GM21390 (cell line): ENCODE data around the gene PIGX.
A peak's percentile ranks its signal among the peaks of the same experiment; 100 is the strongest.
"Not testable (repeated sequence)": the region's sequence is repeated elsewhere in the genome, so short reads cannot be mapped to it uniquely, and the experiment has no call there.

Experiments
- ATAC-seq: cut with Tn5 transposase; IDR thresholded peaks from one replicate; pipeline ENCODE4 v1.9.1; 2021; ENCODE audit not compliant: unreplicated experiment

PIGX gene

DNA sequence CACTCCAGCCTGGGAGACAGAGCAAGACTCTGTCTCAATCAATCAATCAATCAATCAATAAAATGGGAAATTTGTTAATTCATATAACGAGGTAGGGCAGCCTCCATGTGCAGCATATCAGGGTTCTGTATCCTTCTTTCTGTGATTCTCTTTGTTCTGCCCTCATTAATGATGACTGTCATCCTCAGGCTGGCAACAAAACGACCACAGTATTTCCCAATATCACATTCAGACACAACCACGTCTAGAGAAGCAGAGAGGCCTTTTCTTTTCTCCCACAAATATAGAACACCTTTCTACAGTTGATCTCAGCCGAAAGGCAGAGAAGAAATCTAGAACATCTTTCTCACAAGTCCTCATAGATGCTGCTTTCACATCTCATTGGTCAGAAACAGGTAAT lies 11.4 kb upstream of the PIGX start:
- no peak for ATAC-seq

DNA sequence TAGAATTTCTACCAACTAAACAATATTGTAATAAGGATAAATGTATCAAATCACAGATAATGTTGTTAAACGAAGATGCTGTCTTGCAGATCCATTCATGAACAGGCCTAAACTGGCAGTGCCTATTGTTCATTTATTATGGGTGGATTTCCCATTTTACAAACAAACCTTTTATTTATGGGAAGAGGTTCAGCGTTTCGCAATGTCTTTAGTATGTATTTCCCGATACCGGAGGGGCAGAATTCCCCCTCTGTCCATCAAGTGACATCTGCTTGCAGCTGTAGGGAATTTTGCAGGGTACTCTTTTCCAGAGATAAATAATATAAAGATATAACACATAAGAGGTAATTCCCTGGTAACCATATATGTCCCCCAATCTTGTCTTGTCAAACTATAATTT lies 5.8 kb upstream of the PIGX start:
- ATAC-seq, result no peak

DNA sequence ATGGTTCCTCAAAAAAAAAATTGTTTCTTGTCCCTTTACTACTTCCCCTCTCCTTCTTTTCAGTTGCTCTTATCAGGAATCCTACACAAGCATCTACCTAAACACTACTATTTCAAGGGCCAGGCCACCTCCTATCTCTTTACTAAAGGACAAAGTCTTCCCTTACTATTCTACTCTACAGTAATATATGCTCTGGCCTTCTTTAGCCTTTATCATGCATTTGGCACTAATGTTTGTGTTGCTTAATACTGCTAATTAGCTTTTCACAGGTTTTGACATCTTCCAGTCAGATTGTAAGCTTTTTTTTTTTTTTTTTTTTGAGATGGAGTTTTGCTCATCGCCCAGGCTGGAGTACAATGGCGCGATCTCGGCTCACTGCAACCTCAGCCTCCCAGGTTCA lies 5.4 kb upstream of the PIGX start:
- ATAC-seq, result no peak

DNA sequence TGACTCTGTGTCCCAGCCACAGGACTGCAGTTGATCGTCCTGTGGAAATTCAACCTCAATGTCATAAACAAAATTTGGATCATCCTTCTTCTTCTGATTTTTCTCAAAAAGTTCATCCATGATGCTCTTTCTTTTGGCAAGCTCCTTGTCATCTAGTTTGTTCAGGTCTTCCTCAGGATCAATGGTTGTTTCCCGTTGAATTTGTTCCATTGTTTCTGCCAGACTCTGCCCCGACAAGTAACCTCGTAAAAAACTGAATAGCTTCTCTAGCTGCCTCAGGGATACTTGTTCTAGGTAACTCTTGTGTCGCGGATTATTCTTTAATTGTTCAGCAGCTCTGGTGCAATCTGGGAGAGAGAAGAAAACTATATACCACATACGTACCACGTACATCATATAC lies 4.6 kb upstream of the PIGX start:
- no peak for ATAC-seq

DNA sequence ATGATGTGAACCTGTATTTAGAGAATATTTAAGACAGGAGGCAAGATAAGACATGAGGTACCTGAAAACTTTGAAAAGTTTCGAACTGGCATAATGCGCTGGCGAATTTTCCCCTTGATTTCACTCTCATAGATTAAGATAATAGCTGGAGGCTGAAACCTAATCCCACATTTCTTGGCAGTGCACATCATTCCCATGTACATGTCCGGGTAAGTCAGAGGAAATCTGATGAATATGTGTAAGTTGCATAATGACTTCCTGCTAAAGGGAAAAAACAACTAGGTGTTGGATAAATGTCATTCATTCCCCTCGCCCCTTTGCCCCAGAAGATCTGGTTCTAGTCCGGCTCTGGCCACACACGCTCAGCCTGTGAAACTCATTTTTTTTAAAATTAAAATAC lies 3.7 kb upstream of the PIGX start:
- no peak for ATAC-seq

DNA sequence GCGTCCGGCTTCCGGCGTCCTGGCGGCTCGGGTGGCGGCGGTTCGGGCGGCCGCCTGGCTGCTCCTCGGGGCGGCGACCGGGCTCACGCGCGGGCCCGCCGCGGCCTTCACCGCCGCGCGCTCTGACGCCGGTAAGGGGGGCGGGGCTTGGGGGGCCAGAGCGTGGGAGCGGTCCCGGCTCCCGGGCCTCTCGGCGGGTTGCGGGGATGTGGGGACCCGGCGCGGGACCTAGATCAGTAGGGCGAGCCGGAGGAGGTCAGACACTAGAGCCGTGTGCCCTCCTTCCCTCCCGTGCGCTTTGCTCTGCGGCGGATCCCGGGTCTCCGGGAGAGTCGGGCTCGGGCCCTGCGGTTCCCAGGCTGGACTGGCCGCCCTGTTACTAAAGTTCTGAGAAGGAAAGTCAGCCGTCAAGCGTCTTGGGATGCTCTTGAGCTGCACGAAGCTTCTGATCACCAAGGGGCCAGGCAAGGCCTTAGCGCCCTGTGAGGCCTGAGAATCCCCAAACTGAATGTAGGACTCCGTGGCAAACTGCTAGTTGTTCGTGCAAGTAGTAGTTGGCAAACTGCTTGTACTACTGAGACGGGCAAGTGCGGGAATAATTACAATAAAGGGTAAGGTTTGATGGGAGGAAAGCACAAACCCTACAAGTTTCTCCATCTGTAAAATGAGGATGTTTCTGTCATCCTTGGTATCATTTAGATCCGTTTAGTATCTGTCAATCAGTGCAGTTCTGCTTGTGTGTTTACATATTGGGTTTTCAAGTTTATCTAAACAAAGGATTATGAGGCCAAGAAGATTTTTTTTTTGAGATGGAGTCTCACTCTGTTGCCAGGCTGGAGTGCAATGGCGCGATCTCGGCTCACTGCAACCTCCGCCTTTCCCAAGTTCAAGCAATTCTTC lies 587 bp downstream of the PIGX start:
- peak; percentile 51 for ATAC-seq

DNA sequence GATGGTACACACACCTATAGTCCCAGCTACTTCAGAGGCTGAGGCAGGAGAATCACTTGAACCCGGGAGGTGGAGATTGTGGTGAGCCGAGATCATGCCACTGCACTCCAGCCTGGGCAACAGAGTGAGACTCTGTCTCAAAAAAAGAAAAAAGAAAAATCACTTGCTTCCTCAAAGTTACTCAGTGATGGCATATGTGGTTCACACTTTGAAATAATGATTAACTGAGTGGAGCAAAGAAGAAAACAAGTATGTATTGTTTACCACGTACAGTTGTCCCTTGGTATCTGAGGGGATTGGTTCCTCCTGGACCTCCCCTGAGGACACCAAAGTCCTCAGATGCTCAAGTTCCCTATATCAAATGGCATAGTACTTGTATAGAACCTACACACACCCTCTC lies 5.0 kb downstream of the PIGX start:
- ATAC-seq, result not testable (repeated sequence)

DNA sequence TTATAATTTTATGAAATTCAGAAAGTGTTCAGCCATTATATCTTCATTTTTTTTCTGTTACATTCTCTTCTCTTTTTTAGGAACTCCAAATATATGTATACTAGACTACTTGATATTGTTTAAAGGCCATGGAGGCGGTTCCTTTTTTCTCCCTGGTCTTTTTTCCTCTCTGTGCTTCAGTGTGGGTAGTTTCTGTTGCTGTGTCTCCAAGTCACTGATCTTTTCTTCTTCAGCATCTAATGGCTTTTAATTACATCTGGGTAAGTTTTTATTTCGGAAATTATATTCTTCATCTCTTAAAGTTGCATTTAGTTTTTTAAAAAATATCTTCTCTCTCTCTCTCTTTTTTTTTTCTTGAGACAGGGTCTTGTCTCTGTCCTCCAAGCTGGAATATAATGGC lies 8.9 kb downstream of the PIGX start:
- ATAC-seq, result no peak

DNA sequence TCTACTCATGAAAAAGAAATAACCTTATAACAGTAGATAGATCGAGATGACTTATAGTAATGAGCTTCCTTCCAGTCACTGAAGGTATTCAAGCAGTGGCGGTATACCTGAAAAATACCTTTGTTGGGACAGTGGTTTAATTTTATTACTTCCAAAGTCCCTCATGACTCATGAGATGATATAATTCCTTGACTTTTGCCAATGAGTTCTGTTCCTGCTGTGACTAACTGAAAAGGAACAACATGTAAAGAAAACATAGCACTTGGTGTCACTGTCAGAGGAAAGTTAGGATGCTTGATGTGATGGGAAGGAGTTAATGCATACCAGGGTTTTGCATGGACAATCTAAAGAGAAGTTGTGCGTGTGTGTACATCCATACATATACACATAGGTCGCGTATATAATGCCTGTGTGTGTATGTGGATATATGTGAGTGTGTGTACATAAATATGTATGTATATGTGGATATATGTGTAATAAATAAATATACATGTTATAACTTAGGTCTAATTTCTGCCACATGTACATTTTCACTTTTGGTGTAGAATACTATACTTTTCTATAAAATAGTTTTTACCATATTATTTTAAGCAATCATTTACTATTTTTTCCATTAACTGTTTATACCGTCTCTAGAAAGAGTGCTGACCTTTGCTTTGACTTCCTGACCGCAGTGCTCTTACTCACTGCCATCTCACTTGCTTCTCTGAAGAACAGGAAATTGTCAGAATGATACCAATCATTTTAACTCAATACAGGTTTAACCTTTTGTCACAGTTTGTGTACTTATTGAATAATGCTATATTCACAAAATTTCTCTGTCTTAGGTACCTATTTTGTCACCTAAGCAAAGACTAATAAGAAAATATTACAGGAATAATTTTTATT lies 14.9 kb downstream of the PIGX start:
- no peak for ATAC-seq

DNA sequence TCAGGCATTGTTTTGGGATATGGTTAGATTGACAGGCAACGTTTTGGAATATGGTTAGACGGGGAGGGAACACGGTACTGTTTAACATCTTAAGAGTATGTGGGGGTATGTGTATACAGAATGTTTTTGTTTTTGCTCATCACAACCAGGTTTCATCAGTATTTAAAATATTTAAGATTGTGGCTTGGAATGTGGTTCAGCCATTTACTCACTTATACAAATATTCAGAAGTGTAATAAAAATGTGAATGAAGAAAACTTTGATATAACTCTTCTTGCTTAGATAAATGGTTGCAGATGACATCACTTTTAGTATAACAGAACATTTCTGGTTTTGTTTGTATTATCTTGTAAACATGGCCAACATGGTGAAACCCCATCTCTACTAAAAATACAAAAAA lies 23.6 kb downstream of the PIGX start:
- no peak for ATAC-seq

DNA sequence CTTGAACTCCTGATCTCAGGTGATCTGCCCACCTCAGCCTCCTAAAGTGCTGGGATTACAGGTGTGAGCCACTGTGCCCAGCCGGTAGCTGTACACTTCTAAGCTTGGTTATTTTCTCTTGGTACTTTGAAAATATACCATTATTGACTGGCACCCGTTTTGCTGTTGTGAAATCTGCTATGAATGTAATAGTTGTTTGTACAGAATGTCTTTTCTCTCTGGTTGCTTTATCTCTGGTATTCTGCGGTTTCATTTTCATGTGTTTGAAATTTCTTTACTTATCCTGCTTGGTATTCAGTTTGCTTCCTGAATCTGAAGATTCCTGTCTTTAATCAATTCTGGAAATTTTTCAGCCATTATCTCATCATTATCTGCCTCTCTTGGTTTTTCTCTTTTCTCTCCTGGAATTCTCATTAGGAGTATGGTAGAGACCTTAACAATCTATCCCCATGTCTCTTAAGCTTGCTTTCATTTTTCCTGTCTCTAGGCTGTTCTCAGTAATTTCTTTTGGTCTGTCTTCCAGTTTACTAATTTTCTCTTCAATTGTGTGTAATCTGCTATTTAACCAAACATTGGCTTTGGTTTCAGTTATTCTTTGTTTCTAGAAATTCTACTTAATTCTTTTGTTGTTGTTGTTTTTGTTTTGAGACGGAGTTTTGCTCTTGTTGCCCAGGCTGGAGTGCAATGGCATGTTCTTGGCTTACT lies 24.6 kb downstream of the PIGX start:
- no peak for ATAC-seq

DNA sequence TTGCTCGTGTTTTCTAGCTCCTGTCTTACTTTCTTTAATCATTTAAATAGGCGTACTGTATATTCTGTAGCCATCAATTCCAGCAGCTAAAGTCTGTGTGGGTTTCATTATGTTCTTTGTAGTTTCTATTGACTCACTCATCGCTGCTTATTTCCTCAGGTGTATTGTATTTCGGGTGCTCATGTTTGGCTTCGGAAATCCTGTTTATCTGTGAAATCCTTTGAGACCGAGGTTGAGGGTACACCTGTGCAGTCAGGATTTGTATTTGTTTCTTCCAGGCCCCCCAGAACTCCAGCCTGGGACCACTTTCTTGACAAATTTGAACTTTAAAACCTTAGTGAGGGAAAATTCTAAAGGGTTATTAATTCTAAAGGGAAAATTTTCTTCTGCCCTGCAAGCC lies 25.5 kb downstream of the PIGX start:
- no peak for ATAC-seq

DNA sequence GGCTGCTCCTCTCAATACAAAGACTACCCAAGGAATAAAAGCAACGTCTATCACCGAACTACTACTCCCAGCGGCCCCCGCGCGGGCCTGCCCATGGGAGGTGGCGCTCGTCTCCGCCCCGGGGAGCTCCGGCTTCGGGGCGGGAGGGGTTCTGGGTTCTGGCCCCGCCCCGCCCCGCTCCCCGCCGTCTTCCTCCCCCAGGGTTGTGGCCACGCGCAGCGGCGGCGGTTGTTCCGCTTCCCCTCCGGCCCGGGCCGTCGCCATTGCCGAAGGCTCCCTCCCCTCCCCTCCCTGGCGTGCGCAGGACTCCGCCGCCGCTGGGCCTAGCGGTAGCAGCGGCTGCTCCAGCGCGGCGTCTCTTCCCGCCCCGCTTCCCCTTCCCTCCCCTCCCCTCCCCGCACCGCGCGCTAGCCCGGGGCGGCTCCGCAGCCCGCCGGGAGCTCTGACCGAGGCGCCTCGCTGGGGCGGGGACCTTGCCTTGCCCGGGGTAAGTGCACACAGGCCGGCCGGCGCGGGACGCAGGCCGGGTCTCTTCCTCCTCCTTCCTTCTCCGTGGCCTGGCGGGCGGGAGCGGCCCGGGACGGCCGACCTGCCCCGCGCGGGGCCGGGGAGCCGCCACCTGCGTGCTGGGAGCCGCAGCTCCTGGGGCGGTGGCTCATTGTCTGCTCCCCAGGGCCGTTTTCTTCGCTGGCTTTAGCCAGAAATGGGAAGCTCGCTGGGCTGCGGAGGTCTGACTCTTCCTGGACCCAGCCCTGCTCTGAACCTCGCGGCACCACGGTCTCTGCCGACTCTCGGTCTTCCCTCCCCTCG lies 27.7 kb downstream of the PIGX start, which contains the start of gene PAK2:
PAK2 (plus strand) TSS at position 187 of the 810 bp plus-strand sequence. CDS start 42,790 bp downstream, outside the sequence.
- ATAC-seq, result peak; percentile 91

DNA sequence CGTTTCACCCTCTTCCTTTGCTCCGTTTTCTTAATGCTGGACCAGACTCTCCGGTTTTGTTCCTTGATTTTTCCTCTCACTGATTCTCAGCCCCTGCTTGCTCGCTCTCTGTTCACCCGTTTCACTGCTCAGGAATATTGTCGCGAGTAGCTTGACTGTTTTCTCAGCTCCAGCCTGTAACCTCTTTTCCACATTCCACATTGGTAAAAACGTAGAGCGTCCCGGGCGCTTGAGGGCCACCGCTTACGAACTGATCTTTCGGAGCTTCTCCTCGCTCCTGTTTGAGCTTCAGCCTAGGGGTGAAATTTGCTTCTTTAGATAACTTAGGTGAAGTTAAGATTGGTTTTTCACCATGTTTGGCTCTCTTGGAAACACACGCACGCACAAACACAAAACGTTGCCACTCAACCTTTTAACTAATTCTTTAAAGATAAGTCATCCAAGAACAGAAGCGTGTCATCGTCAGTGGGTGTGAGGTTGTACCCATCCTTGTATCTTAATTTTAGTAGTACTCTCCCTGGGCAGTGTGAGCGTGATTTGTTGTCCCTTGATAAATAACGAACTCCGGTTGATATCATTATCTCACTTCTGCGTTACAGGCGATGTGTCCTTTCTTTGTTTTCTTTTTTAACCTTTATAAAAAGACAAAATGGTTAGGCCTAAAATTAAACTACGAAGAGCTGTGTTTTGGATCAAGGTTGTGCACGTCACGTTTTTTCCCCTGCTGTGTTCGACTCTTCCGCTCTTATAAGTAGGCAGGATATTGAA lies 28.5 kb downstream of the PIGX start:
- peak; percentile 10 for ATAC-seq

DNA sequence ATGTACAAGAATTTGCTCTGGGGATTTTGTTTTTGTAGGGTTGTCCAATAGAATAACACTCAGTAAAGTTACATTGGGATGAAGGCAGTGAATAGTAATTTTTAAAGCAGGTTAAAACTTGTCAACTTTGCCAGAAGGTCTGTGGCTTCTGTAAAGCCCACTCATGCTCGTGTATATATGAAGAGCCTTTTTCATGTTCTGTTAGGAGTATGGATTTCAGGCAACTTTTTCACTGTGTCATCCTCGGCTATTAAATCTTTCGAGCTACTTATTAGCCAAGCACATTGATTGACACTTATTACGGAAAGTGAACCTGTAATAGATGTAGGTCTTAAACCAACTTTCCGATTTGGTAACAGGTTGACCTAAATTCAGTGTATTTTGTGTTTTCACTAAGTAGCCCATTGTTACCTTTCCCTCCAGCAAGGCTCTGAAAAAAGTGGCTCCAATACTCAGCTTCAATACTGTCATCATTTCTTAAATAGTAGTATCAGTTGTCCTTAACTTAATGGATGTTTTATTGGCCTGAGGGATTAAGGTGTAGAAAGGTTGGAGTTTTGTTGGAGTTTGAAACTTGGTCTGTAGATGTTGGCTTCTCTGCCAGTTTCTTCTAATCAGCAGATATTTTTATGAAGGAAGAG lies 29.2 kb downstream of the PIGX start:
- ATAC-seq, result no peak

DNA sequence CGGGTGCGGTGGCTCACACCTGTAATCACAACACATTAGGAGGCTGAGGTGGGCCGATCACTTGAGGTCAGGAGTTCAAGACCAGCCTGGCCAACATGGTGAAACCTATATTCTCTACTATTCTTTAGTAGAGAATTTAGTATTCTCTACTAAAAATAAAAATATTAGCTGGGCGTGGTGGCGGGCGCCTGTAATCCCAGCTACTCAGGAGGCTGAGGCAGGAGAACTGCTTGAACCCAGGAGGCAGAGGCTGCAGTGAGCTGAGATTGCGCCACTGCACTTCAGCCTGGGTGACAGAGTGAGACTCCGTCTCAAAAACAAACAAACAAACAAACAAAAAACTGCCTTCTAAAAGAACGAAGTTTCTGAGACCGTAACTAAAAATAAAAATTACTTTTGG lies 31.4 kb downstream of the PIGX start:
- not testable (repeated sequence) for ATAC-seq

DNA sequence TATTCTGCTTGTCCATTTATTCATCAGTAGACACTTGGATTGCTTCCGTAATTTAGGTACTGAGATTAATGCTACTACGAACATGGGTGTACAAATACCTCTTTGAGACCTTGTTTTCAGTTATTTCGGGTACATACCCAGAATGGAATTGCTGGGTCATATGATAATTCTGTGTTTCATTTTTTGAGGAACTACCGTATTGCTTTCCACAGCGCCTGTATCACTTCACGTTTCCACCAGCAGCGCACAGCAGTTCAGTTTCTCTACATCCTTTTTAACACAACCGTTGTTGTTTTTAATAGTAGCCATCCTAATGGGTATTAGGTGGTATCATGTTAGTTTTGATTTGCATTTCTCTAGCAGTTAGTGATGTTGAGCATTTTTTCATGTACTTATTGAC lies 36.9 kb downstream of the PIGX start:
- ATAC-seq, result no peak

DNA sequence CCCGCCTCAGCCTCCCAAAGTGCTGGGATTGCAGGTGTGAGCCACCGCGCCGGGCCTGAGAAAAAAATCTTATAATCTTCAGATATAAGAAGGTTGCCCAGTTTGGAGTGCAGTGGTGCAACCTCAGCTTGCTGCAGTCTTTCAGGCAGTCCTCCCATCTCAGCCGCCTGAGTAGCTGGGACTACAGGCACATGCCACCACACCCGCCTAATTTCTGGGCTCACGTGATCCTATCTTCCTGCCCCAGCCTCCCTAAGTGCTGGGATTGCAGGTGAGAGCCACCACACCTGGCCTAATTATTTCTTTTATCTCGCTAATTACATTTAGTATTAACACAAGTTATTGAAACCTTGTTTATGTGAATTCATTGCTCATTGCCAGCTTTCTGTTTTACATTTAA lies 41.0 kb downstream of the PIGX start:
- ATAC-seq, result no peak
